ENCODE results near the gene C4orf54.

- TF ChIP-seq POLR2A (IDR thresholded peaks at IDR 0.05): no peak
- TF ChIP-seq CTCF (IDR thresholded peaks at IDR 0.05): no peak
Measured at GRCh38 chr4:99687120-99687519, 29.5 kb upstream of the C4orf54 start.
